Measurements from ENCODE around the gene NGB.

The NGB gene

DNA sequence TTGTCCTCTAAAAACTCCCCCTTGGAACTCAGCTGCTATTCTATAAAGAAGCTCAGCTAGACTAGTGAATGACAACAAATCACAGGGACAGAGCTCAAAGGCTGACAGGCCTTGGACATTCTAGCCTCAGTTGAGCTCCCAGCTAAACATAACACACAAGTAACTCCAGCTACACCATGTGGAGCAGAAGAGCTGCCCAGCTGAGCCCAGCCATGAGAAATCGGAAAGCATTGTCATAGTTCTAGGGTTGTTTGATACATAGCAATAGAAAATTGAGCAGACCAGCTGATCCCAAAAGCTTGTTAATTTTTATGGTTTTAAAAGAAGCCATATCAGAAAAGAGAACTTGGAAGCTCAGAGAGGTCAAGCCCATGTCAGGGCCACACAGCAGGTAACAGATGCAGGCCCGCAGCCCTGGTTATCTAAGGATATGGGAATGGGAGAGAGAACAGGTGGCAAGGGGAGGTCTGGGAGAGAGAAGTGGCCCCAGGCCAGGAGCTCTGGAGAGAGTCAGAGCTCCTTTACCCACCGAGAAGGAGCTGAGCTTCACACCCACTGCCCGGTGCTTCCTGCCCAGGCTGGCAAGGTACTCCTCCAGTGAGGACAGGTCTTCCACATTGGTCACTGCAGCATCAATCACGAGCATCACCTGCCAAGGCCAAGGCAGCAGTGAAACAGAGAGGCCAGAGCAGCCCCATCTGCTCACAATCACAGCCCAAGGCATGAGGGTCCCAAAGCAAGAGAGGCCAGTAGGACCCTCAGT is 2.9 kb downstream of the NGB start:
- no peak for DNase-seq (ENCODE audit: low read depth)
- TF ChIP-seq, protein P1, sequence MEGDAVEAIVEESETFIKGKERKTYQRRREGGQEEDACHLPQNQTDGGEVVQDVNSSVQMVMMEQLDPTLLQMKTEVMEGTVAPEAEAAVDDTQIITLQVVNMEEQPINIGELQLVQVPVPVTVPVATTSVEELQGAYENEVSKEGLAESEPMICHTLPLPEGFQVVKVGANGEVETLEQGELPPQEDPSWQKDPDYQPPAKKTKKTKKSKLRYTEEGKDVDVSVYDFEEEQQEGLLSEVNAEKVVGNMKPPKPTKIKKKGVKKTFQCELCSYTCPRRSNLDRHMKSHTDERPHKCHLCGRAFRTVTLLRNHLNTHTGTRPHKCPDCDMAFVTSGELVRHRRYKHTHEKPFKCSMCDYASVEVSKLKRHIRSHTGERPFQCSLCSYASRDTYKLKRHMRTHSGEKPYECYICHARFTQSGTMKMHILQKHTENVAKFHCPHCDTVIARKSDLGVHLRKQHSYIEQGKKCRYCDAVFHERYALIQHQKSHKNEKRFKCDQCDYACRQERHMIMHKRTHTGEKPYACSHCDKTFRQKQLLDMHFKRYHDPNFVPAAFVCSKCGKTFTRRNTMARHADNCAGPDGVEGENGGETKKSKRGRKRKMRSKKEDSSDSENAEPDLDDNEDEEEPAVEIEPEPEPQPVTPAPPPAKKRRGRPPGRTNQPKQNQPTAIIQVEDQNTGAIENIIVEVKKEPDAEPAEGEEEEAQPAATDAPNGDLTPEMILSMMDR (IDR thresholded peaks at IDR 0.05; ENCODE audit: control insufficient read depth, insufficient read depth, low read depth, low read length, missing control alignments): no peak
- no peak overlapping the region for H3K4me3 ChIP-seq (ENCODE audit: control insufficient read depth, low read depth, low read length)

DNA sequence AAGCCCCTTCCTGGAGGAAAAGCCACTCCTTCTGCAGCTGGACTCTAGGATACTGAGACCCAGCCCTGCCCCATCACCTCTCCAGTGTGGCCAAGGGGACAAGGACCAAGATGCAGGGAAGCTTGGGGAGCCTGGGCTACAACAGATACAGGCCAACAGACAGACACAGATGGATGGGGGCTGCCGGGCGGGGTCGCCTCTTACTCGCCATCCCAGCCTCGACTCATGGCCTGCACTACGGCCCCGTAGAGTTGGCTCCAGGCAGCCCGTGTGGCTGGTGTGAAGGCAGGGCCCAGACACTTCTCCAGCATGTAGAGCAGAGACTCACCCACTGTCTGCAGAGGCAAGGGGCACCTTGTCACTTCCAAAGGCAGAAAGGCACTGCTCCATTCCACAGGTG is 4.7 kb downstream of the NGB start:
- H3K4me3 ChIP-seq (ENCODE audit: control insufficient read depth, low read depth, low read length): no peak overlapping the region
- TF ChIP-seq, protein P1 (IDR thresholded peaks at IDR 0.05; ENCODE audit: control insufficient read depth, insufficient read depth, low read depth, low read length, missing control alignments): no peak
- no peak for DNase-seq (ENCODE audit: low read depth)

DNA sequence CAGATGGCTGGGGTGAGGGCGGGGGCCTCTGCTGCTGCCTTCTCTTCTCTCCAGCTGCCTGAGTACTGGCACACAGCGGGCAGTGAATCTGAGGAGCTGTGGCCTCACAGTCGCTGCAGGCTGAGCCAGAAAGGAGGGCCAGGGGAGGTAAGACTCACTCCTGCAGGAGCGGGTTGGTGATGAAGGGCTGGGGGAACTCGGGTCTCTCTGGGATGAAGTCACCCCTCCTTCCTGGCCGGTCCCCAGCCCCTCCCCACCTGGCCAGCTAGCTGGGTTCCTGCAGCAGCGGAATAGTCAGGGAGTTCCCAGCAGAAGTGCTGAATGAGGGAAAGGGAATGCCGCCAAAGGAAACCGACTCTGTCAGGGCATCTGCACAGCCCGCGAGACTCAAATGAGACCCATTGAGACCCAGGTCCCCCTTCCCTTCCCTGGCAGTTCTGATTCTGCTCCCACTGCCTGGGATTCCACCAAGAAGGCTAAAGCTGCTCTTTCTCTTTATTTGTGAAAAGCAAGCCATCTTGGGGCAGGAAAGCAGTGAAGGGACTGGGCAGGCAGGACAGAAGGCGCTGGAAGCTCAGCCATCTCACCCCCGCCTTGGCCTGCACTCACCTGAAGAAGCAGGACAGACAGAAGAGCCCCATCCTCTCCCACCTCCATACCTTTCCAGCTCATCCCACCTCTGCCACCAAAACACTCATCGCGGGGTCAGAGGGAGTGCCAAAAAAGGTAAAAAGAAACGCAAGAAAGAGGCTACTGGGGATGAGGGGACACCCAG is 5.3 kb downstream of the NGB start:
- H3K4me3 ChIP-seq (ENCODE audit: control insufficient read depth, low read depth, low read length): no peak overlapping the region
- no peak for DNase-seq (ENCODE audit: low read depth)
- TF ChIP-seq, protein P1 (IDR thresholded peaks at IDR 0.05; ENCODE audit: control insufficient read depth, insufficient read depth, low read depth, low read length, missing control alignments): no peak

DNA sequence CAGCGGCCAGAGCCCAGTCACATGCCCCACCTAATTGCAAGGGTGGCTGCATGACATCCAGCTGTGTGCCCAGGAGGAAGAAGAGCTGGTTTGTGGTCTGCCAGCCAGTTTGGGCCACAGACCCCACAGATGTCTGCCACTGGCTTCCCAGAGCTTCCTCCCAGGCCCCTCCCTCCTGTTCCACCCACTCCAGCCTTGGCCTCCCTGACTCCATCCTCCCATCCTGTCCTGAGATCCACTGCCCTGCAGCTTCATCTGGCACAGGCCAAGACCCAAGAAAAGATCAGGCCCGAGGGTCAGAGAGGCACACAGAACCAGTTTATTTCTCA is 5.9 kb downstream of the NGB start:
- no peak for DNase-seq (ENCODE audit: low read depth)
- no peak overlapping the region for H3K4me3 ChIP-seq (ENCODE audit: control insufficient read depth, low read depth, low read length)
- TF ChIP-seq, protein P1 (IDR thresholded peaks at IDR 0.05; ENCODE audit: control insufficient read depth, insufficient read depth, low read depth, low read length, missing control alignments): no peak

DNA sequence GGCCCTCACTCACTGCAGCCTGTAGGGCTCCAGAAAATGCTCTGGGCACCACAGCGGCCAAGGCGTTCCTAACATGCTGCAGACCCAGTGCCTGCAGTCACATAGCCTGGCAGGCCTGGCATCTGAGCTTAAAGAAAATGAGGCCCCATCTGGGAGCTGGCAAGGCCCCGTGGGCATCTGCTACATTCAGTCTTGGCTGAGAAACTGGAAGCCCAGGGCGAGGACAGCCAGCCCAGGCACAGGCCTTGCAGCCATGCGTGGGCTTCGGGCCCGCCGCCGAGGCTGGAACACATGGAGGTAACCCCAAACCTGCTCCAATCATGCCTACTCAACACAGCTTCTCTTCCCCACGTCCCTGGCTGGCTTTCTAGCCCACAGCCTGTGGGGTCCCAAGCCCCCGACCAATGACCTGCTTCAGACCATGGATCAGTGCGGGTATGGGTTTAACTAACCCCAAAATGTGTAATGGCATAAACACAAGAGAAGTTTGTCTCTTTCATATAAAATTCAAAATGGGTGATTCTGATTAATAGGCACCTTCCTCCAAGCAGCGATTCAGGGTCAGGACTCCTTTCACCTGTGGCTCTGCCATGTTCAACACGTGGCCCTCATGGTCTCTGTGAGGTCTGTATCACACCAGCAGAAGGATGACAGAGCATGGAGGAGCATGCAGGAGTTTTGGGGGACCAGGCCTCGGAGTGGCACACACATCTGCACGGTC is 6.4 kb downstream of the NGB start:
- no peak overlapping the region for H3K4me3 ChIP-seq (ENCODE audit: control insufficient read depth, low read depth, low read length)
- no peak for DNase-seq (ENCODE audit: low read depth)
- TF ChIP-seq, protein P1 (IDR thresholded peaks at IDR 0.05; ENCODE audit: control insufficient read depth, insufficient read depth, low read depth, low read length, missing control alignments): no peak

DNA sequence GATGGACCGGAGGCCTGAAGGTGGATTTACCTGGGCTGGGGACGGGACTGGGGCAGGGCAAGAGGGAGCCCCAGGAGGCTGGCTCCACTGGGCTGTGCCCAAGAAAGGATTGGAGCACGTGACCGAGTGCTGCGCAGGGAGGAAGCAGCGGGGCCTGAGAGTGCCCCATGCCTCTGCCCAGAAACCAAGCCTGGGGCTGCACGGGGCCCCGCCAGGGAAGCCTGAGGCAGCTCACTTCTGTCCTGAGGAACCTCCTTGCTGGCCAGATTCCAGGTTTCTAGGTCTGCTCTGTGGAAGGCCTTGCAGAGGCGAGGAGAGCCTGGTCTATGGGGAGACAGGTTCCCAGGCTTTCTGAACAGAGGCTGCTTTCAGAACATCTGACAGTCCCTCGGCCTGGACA is 10.4 kb downstream of the NGB start:
- H3K4me3 ChIP-seq (ENCODE audit: control insufficient read depth, low read depth, low read length): no peak overlapping the region
- no peak for DNase-seq (ENCODE audit: low read depth)
- TF ChIP-seq, protein P1 (IDR thresholded peaks at IDR 0.05; ENCODE audit: control insufficient read depth, insufficient read depth, low read depth, low read length, missing control alignments): no peak

Measured in AG09309 (cell line).